Cerebellar cortex (tissue), 1 donor: Measurements from ENCODE around the gene MYEOV.

Source experiments
- DNase-seq: peaks from one replicate; pipeline ENCODE4 v3.0.0-alpha.2; 2015; ENCODE audit warnings: low spot score

Gene MYEOV

DNA sequence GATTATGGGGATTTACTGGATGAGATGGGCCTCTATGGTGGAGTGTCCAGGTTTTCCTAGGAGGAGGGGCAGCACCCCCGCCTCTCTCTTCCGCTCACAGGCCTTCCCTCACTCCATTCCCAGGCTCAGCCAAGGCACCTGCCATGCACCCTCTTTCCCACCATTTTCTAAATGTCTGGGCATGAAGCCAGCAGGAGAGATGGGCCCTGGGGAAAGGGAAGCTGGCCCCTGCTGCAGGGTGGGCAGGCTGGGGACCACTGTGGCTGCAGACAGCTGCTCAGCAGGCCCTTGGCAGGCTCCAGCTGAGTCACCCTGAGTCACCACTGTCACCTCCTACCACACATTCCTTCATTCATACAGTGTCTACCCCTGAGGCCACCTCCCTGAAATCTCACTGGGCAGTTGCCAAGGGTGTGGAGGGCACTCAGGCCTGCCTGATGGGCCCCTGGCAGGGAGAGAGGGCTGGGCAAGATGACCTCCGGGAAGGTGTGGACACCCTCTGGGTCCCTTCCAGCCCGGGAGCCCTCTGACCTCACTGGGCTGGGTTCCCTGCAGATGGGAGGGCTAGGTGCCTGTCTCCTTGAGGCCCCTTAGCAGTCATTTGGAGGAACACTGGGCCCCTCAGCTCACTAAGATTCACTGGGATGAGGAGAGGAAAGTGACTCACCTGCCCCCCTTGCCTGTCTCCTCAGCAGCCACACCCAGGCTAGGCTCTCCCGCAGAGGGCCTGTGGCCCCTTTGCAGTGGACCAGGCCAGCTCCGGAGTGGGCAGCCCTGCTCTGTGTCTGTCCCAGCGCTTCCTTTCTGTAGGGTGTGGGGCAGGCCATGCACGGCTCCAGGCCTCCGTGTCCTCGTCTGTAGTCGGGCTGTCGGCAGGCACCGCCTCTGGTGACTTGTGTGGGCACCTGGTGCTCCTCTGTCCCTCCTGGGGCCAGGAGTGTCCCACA, 7.8 kb downstream of the MYEOV start:
- DNase-seq = no peak

DNA sequence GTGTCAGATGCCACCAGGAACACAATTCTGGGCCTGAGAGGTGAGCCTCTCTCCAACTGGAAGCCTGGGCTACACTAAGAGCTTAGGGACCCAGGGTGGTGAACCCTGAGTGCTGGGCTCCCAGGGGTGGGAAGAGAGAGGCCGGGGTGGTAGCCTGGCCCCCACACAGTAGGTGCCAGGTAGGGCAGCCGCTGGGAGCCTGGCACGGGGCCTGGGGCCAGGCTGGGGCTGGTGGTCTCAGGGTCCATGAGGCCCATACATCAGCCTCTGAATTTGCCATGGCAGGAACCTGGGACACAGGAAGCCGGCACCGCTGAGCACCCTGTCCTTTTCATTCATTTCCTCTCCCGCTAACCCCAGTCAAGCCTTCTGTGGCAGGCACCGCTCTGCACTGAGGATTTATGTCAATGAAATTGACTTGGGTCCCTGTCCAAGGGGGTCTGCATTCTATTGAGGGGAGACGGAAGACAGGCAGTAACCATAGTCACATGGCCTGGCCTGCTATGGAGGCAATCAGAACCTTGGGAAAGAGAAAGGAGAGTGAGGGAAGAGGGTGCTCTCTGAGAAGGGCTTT, 8.6 kb downstream of the MYEOV start:
- no peak for DNase-seq

DNA sequence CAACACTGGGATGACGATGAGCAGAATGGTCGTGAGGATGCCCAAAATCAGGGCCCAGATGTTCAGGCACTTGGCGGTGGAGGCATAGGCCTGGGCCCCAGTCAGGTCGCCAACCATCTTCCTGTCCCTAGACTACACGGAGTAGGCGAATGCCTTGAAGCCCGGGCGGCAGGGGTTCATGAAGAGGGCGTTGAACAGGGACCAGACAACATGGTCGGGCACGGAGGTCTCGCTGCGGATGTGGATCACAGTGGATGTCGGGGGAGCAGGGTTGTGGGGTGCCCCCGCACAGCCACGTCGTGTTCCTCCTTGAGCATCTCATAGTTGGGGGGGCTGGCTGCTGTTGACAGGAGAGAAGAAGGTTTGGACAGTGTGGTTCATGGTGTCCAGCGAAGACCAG, 9.5 kb downstream of the MYEOV start:
- DNase-seq = no peak

DNA sequence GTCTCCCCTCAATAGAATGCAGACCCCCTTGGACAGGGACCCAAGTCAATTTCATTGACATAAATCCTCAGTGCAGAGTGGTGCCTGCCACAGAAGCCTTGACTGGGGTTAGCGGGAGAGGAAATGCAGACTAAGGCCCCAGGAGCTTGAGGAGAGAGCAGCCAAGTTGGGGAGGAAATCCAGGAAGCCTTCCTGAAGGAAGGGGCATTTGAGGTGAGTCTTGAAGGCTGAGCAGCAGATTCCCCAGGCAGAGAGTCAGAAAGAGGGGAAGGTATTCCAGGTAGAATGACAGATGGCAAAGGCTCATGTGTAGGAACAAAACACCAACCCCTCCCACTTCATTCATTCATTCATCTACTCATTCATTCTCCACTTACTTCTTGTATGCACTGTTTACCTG, 10.3 kb downstream of the MYEOV start:
- no peak for DNase-seq

DNA sequence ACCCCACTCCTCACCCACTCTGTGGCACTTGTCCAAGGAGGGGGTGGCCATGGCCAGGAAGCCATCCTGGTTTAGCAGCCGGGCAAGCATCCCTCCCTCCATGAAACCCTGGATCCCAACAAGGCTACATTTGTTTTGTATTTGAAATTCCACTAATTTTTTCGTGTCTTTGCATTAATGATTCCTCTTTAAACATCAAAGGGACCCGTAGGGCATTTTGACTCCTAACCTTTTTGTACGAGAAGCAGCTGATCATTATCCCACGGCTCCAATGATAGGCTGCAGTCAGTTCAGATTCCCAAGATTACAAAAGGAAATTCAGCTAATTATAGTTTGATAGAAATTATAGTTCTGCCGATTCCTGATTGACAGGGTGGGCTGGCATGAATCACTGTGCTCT, 10.7 kb downstream of the MYEOV start:
- no peak for DNase-seq

DNA sequence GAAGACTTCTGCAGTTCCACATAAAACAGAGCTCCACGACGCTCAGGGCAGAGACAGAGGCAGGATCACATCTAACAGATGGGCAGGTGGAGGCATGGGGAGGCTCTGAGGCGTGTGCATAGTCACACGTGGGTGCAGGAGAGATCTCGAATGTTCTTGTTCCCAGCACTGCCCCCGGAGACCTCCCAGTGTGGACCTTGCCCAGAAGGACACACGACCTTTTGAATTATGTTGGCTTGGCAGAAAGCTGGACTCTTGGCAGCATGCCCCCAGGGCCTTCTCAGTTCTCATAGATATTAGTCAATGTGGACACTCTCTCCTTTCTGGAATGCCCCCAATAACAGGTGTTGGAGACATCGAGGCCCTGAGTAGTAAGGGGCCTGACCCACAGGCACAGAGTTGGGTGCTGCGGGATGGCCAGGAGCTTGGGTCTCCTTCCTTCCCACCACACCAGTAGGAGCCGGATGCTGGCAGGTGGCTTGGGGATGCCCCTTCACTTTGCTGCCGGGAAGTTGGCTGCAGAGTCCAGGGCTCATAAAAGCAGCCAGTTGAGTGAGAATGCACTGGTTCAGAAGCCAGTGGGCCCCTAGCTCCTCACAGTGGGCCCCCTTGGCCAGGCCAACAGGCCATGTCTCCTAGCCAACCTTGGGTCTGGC, 12.1 kb downstream of the MYEOV start:
- DNase-seq = no peak

DNA sequence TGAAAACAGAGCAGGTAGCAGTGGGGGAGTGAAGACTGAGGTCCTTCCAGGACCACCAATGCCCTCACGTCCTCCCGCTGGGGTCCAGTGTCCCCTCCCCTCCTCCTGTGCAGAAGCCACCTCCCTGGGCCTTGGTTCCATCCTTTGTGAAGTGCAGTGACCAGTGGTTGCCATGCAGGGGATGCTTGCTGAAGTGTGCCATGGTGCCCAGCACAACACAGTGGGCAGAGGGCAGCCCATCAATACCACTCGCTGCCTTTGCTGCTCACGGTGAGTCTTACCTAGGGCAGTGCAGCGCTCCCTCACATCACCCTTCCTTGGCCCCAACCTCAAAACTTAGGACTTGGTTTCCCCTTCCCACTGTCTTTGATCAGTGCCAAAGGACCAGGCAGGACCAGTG, 12.9 kb downstream of the MYEOV start:
- no peak for DNase-seq

DNA sequence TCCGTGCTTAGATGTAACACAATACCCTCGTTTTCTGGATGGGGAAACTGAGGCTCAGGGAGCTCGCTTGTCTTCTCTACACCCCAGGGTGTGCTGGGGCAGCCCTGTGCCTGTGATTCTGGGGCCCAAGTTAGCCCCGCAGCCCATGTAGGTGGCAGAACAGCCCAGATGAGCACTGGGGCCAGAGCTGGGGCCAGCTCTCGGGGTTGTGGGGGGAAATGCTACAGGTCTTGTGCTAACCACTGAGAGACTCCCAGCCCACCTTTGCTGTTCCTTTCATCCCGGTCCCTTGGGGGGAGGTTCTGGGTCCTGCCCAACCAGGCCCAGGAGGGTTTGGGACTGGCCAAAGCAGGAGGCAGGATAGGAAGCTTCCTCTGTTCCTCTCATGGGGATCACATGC, 13.5 kb downstream of the MYEOV start:
- DNase-seq = no peak

DNA sequence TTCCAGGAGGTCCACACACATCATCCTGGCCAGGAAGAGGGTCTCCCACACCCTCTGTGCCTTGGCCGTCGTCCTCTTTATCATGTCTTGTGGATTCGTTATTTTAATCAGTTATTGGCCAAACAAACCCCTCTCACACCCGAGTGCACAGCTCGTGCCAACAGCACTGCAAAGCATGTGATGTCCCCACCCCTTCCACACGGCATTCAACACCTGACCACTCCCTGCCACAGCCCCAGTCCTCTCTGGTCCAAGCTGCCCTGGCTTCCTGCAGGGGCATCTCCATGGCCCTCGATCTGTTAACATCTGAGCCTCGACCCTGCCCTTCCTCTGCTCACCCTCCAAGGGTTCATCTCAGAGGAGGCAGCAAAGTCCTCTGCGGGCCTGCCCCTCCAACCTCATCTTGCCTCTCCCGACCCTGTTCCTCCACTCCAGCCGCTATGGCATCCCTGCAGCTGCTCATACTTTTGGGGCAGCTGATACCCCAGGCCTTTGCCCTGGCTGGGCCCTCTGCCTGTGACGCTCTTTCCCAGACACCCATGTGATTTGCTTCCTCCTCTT, 14.0 kb downstream of the MYEOV start:
- no peak for DNase-seq

DNA sequence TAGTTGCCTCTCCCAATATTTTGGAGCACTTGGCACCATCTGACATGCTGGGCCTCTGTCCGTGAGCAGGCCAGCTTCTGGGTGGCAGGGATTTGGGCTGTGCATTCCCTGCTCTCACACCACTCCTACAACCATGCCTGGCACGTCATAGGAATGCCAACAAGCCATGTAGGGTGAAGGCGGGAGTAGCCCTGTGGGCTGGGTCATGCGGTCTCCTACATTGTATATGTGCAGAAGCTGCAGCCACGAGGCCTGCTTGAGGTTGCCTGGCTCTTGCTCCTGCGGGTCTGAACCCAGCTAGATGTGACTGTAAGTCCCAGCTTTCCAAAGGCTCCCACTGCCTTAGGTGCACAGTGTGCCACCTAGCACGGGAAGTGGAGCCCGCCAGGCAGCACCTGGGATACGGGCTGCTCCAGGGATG, 14.5 kb downstream of the MYEOV start:
- DNase-seq = no peak

DNA sequence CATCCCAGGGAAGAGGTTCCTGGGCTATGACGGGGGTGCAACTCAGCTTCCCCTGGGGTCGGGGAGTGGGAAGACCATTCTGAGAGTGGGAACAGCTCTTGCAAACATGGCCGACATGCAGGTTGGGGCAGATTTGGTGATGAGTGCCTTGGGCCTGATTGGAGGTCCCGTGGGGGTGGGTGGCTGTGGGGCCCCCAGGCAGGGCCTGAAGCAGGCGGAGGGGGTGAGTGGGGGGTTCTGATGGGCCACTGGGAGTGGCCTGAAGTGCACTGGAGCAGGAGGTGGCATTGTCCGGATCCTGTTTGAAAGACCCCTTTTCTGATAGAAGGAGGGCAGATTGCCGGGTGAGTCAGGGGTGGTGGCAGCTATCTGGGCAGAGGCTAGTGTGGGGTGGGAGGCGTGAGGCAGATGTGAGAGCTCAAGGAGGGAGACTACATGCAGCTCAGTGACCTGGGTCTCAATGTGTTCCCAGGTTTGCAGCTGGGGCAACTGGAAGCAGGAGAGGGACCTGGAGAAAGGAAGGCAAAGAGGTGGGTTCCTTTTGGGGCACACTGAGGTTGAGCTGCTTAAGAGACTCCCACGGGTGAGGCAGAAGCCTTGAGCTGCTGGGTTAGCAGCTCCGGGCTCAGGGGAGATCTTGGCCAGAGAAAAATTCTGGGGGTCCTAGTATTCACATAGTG, 15.1 kb downstream of the MYEOV start:
- DNase-seq = no peak

DNA sequence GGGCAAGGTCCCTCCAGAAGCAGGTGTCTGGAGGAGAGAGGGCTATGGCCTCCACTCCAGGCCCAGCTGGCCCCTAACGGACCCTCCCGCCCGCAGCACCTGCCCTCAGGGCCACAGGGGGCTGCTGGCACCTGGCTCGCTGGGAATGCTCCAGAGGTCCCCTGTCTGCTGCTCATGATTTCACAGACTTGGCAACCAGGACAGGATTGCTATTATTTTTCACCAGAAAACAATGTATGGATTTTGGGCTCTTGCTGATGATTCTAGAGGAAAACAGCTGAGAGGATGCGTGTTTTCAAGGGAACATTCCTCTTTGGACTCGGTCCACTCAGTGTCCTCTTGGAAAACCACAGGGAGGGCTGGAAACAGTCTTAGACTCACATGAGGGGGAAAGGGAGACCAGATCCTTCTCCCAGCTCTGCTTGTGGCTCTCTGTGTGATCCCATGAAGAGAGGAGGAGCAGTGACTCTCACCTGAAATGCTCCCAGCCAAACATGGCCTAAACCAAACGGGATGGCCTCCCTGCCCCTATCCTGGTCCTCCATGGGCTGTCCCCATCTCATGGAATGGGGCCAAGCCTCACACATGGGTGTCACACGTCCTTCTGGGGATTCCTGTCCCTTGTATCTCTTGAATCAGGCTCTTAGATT, 15.8 kb downstream of the MYEOV start:
- no peak for DNase-seq

DNA sequence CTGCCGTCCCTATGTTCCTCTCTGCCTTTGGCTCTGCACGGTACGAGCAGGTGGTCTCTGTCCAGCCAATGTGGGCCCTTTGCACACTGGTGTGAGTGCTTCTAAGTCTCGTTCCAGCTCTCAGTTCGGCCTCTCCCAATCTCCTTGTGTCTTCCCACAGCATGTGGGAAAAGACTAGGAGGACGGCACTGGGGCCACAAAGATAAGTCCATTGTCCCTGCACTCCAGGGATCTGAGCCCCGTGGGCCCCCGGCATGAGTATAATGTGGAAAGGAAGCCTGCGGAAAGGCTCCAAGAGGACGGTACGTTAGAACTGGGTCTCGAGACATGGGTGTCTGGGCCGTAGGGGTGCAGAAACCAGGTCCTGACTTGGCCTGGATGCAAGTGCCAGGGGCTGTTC, 16.4 kb downstream of the MYEOV start:
- DNase-seq = no peak

DNA sequence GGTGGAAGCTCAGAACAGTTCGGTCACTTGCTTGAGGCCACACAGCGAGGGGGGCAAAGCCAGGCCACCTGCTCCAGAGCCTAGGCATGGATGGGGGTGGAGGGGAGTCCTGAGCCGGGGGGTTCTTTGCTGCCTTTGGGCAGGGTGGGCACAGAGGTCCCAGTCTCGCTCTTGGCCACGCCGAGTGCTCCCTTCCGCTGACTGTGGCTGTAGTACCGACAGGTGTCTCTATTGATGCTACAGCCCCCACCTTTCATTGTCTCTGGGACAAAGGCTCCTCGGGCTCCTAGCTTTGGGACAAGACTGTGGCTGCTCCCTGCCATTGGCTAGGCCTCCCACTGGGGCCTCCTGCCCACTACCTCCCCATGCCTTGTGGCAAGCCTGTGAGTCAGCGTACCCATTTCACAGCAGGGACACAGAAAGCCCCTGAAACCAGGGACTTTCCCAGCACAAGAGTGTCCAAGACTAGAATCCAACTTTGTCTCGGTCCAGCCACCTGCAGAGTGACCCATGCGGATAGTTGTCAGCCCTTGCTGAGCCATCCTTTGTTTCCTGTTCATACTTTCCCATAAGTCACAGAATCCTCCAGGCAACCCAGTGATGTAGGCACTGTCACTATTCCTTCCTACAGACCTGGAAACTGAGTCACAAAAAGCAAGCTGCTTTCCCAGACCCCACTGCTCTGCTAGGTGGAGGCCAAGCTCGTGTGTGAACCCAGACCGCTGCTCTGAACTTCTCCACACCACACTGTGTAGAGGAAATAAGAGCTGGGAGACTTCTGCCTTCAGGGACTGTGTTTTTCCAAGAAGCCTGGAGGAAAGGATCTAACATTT, 17.2 kb downstream of the MYEOV start:
- DNase-seq = no peak

DNA sequence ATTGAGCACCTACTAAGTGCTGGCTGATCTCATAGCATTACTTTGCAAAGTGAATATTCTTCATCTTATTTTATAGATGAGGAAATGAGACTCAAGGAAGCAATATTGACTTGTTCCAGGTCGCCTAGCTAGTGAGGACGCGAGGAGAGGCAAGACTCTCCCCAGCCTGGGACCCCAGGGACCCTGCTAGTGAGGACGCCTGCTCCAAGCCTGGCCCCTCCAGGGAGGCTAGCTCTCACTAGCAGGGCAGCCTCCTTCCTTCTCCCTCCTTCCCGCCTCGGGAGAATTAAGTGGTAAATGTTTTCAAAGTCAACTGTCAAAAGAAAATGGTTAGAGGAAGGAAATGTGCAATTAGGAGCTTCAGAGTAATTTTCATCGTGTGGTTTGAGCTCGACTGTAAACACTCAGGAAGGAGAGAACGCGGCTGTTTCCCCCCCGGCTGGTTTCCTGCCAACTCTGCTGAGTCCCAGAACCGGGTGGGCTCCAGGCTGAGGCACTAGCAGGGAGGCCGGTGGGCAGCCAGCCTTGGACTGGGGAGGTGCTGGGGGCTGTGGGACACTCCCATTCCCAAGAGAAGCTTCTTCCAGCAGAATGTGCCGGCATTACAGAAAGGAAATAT, 17.9 kb downstream of the MYEOV start:
- DNase-seq = no peak

DNA sequence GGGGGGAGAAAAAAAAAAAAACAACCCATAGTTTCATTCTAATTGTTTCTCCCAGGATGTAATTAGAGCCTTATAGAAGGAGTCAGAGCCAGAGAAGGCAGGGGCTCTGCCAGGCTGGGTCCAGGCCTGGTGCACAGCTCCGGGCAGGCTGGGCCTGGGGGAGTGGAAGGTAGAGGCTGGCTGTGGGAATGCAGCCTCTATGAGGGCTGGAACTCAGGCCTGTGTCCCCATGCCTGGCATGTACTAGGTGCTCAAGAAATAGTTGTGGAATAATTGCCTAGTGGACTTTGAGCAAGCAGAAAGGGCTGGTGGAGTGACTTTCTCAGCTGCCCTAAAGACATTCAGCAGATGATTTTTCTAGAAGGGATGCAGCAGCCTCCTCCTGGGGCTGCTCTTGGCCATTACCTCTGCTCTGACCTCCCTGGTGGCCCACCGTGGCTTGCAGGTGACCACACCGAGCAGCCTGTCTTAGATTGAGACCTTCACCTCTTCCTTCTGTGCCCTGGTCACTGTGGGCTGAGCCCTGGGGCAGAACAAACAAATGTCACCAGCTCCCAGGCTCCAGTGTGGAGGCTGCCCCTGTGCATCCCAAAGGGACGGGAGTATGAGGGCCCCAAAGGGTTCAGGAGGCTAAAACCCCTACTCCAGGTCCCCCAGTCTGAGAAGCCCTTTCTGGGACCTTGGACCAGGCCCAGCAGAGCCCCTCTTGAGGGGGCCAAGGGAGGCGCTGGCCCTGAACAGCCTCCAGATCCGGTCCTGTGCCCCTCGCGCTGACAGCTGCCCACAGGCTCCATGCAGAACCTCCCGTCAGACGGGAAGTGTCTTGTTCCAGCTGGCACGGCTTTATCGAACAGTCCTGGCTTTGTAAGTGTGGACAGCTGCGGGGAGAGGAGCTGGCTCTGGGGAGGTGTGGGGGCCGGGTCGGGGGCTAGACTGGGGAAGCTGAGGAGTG, 18.8 kb downstream of the MYEOV start:
- no peak for DNase-seq

DNA sequence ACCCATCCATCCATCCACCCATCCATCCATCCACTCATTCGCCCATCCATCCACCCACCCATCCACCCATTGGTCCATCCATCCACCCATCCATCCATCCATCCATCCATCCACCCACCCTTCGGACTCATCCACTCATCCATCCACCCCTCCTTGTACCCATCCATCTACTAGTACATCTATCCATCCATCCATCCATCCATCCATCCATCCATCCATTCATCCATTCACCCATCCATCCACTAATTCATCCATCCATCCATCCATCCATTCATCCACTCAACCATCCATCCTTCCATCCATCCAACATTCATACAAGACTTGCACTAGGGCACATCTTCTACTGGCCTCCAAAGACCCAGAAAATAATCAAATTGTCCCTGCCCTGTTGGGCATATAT, 20.0 kb downstream of the MYEOV start:
- no peak for DNase-seq

DNA sequence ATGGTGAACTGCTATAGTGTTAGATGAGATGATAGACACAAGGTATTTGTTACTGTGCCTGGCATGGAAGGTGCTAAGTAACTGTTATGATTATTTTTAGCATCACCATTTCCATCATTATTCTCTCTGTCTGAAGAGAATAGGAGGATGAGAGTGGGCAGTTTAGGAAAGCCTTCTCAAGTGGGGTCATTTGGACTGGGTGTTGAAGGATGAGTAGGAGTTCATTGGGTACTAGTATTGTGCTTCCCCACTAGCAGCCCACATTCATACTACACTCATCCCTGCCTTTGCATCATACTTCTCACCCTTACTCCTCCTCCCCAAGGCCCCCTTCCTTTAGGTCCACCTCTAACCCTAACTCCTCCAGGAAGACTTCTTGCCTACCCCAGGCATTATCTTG, 20.6 kb downstream of the MYEOV start:
- no peak for DNase-seq

DNA sequence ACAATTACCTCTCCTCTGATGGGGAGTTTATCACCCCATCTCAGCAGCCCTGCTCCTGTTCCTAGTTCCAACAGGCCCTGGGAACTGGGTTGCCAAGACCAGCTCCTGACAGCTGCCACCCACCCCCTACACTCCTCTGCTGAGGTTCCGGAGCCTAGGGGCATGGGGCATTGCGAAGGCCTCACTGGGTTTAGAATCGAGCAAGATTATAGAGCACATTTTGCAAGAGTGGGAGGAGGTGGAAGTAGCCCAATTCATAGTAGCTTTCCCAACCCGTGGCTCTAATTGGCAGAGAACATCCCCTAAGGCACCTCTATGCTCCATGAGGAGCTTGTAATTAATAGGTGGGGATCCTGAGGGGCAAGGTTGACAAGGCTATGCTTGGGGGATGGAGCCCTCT, 23.0 kb downstream of the MYEOV start:
- DNase-seq = no peak
